Activated T-helper 17 cell treated with anti-CD3 and anti-CD28 coated beads, Interleukin-2, amount 50 U/mL, for 72 hours (primary cell): ENCODE data around the gene CILP2. TPM values are rescaled to one million over a fixed set of nuclear protein-coding genes. Genes with fewer than 3 reads are reported as not detected.

Source experiments
- ATAC-seq: fragments of 150-1000 bp; cut with Tn5 transposase; replicated peaks from 2 replicates; pipeline ENCODE4 v1.10.0; 2021; ENCODE audit warnings: mild to moderate bottlenecking, moderate library complexity
- H3K27ac Mint-ChIP-seq: one replicate; pipeline ENCODE4 v1.8.0; 2022; ENCODE audit warnings: mixed read lengths
- H3K27me3 Mint-ChIP-seq: one replicate; pipeline ENCODE4 v1.8.0; 2022; ENCODE audit warnings: mixed read lengths
- H3K36me3 Mint-ChIP-seq: one replicate; pipeline ENCODE4 v1.8.0; 2022; ENCODE audit warnings: low read depth, mild to moderate bottlenecking, mixed read lengths
- H3K4me1 Mint-ChIP-seq: one replicate; pipeline ENCODE4 v1.8.0; 2022; ENCODE audit warnings: mixed read lengths
- H3K4me3 Mint-ChIP-seq: one replicate; pipeline ENCODE4 v1.8.0; 2022; ENCODE audit warnings: mild to moderate bottlenecking, mixed read lengths
- H3K9me3 Mint-ChIP-seq: one replicate; pipeline ENCODE4 v1.8.0; 2022; ENCODE audit warnings: mixed read lengths
- total RNA-seq, 2 donors: library from RNA; stranded (reverse); gene quantifications; one replicate each; pipeline ENCODE4 v1.2.3, GENCODE V29; 2022

Gene CILP2
- total RNA-seq, 2 donors from 2014 or later, result 0.26 to 0.97 TPM

- H3K9me3 Mint-ChIP-seq, result no peaks in the 10 kb centered on the region
These were observed 14.7 kb downstream of the CILP2 start for GRCh38 chr19:19552798-19553197.

GRCh38 chr19:19553670-19554069 lies 15.6 kb downstream of the CILP2 start:
- Mint-ChIP-seq H3K36me3 (peaks cover 3% of the 10 kb centered on the region), H3K27me3 (no peaks in the 10 kb centered on the region), H3K9me3 (no peaks in the 10 kb centered on the region), H3K4me1 (peaks cover 10% of the 10 kb centered on the region), H3K27ac (no peak overlapping the region), H3K4me3 (no peak overlapping the region)
- no peak for ATAC-seq

More at GRCh38 chr19:19552798-19553197, 14.7 kb downstream of the CILP2 start:
- Mint-ChIP-seq H3K4me1 (peaks cover 5% of the 10 kb centered on the region), H3K27me3 (no peaks in the 10 kb centered on the region), H3K27ac (no peak overlapping the region), H3K4me3 (no peak overlapping the region), H3K36me3 (no peaks in the 10 kb centered on the region)
- peak; percentile 39 for ATAC-seq

- H3K36me3 Mint-ChIP-seq, result peaks cover 10% of the 10 kb centered on the region
- no peaks in the 10 kb centered on the region for H3K9me3 Mint-ChIP-seq
- no peaks in the 10 kb centered on the region for H3K27me3 Mint-ChIP-seq
- ATAC-seq, result peak; percentile 76
- no peak overlapping the region for H3K27ac Mint-ChIP-seq
- no peak overlapping the region for H3K4me3 Mint-ChIP-seq
- peaks cover 16% of the 10 kb centered on the region for H3K4me1 Mint-ChIP-seq
These were observed 16.3 kb downstream of the CILP2 start for GRCh38 chr19:19554074-19555023.

GRCh38 chr19:19558055-19558454 lies 20.0 kb downstream of the CILP2 start:
- H3K27me3 Mint-ChIP-seq, result no peaks in the 10 kb centered on the region
- no peaks in the 10 kb centered on the region for H3K9me3 Mint-ChIP-seq
- peaks cover 21% of the 10 kb centered on the region for H3K4me1 Mint-ChIP-seq
- H3K36me3 Mint-ChIP-seq, result peaks cover 46% of the 10 kb centered on the region
- H3K27ac Mint-ChIP-seq, result peak overlapping the region; percentile 77
- no peak overlapping the region for H3K4me3 Mint-ChIP-seq
- no peak for ATAC-seq

- Mint-ChIP-seq H3K36me3 (peaks cover 51% of the 10 kb centered on the region), H3K4me3 (no peak overlapping the region), H3K4me1 (peaks cover 21% of the 10 kb centered on the region), H3K27me3 (no peaks in the 10 kb centered on the region), H3K9me3 (no peaks in the 10 kb centered on the region), H3K27ac (peak overlapping the region; percentile 77)
- no peak for ATAC-seq
These were observed 20.6 kb downstream of the CILP2 start for GRCh38 chr19:19558636-19559035.

GRCh38 chr19:19559931-19560330 lies 21.9 kb downstream of the CILP2 start:
- Mint-ChIP-seq H3K4me1 (peaks cover 16% of the 10 kb centered on the region), H3K4me3 (no peak overlapping the region), H3K27me3 (no peaks in the 10 kb centered on the region), H3K27ac (no peak overlapping the region), H3K36me3 (peaks cover 64% of the 10 kb centered on the region), H3K9me3 (no peaks in the 10 kb centered on the region)
- ATAC-seq, result no peak

GRCh38 chr19:19561946-19562664 lies 24.0 kb downstream of the CILP2 start:
- H3K4me3 Mint-ChIP-seq, result no peak overlapping the region
- peaks cover 83% of the 10 kb centered on the region for H3K36me3 Mint-ChIP-seq
- no peak for ATAC-seq
- peaks cover 16% of the 10 kb centered on the region for H3K4me1 Mint-ChIP-seq
- no peaks in the 10 kb centered on the region for H3K27me3 Mint-ChIP-seq
- H3K9me3 Mint-ChIP-seq, result no peaks in the 10 kb centered on the region
- peak overlapping the region; percentile 46 for H3K27ac Mint-ChIP-seq

- Mint-ChIP-seq H3K27me3 (no peaks in the 10 kb centered on the region), H3K4me3 (no peak overlapping the region), H3K36me3 (peaks cover 90% of the 10 kb centered on the region), H3K4me1 (peaks cover 16% of the 10 kb centered on the region), H3K27ac (peak overlapping the region; percentile 46), H3K9me3 (no peaks in the 10 kb centered on the region)
- peak; percentile 83 for ATAC-seq
These were observed 24.7 kb downstream of the CILP2 start for GRCh38 chr19:19562665-19563347.

- no peak overlapping the region for H3K4me3 Mint-ChIP-seq
- H3K9me3 Mint-ChIP-seq, result no peaks in the 10 kb centered on the region
- H3K27ac Mint-ChIP-seq, result no peak overlapping the region
- ATAC-seq, result no peak
- peaks cover 14% of the 10 kb centered on the region for H3K4me1 Mint-ChIP-seq
- no peaks in the 10 kb centered on the region for H3K27me3 Mint-ChIP-seq
- H3K36me3 Mint-ChIP-seq, result peaks cover 92% of the 10 kb centered on the region
These were observed 25.3 kb downstream of the CILP2 start for GRCh38 chr19:19563348-19563848.

- H3K36me3 Mint-ChIP-seq, result peaks cover 93% of the 10 kb centered on the region
- no peak overlapping the region for H3K27ac Mint-ChIP-seq
These were observed 28.2 kb downstream of the CILP2 start for GRCh38 chr19:19566306-19566705.

GRCh38 chr19:19567391-19567790 lies 29.3 kb downstream of the CILP2 start:
- Mint-ChIP-seq H3K4me3 (no peak overlapping the region), H3K27me3 (no peaks in the 10 kb centered on the region), H3K27ac (peak overlapping the region; percentile 49), H3K36me3 (peaks cover 87% of the 10 kb centered on the region), H3K4me1 (peaks cover 11% of the 10 kb centered on the region), H3K9me3 (no peaks in the 10 kb centered on the region)
- ATAC-seq, result no peak

More at GRCh38 chr19:19566306-19566705, 28.2 kb downstream of the CILP2 start:
- H3K4me3 Mint-ChIP-seq, result no peak overlapping the region
- no peak for ATAC-seq
- peaks cover 11% of the 10 kb centered on the region for H3K4me1 Mint-ChIP-seq
- H3K27me3 Mint-ChIP-seq, result no peaks in the 10 kb centered on the region
- no peaks in the 10 kb centered on the region for H3K9me3 Mint-ChIP-seq

GRCh38 chr19:19568802-19569756 lies 31.0 kb downstream of the CILP2 start:
- H3K9me3 Mint-ChIP-seq, result no peaks in the 10 kb centered on the region
- H3K27me3 Mint-ChIP-seq, result no peaks in the 10 kb centered on the region
- H3K27ac Mint-ChIP-seq, result peak overlapping the region; percentile 88
- H3K4me1 Mint-ChIP-seq, result peaks cover 11% of the 10 kb centered on the region
- peaks cover 80% of the 10 kb centered on the region for H3K36me3 Mint-ChIP-seq
- H3K4me3 Mint-ChIP-seq, result peak overlapping the region; percentile 44
- peak; percentile 72 for ATAC-seq

- no peaks in the 10 kb centered on the region for H3K27me3 Mint-ChIP-seq
- H3K9me3 Mint-ChIP-seq, result no peaks in the 10 kb centered on the region
- H3K27ac Mint-ChIP-seq, result peak overlapping the region; percentile 53
- H3K4me1 Mint-ChIP-seq, result peaks cover 11% of the 10 kb centered on the region
- no peak overlapping the region for H3K4me3 Mint-ChIP-seq
- peaks cover 66% of the 10 kb centered on the region for H3K36me3 Mint-ChIP-seq
- no peak for ATAC-seq
These were observed 32.5 kb downstream of the CILP2 start for GRCh38 chr19:19570571-19570970.
